Measurements from ENCODE around the gene SYNGR1.

SYNGR1 gene

GRCh38 chr22:39432361-39432811, 82.6 kb downstream of the SYNGR1 start:
- no peak for DNase-seq

DNA sequence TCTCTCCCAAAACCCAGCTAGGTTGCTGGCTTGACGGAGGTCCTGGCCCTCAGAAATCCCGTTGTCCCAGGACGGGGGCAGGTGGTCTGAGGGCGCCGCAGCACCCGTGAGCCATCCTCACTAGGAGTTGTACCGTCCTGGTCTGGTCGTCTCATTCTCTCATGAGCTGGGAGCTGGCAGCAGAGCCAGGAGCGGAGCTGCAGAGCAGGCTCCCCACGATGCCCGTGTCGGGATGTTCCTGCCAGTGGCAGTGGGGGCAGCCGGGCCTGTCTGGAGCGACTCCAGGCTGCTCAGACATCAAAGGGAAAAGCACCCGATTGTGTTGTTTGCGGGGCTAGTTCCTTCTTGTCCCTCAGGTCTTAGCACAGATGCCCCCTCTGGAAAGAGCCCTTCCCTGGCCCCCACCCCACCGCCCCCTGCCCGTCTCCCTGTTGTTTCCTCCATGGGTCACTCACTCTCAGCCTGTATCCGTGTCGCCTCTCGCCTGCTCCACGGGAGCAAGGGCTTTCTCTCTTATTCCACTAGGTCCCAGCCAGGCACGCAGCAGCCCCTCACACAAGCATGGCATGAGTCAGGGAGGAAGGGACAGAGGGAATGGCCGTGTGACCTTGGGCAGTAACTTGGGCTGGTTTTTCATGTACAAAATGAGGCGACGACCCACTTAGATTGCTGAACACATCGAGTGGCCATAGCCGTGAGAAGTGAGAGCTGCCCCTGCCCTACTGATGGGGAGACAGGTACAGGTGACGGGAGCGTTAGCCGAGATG, 83.9 kb downstream of the SYNGR1 start:
- DNase-seq: no peak

DNA sequence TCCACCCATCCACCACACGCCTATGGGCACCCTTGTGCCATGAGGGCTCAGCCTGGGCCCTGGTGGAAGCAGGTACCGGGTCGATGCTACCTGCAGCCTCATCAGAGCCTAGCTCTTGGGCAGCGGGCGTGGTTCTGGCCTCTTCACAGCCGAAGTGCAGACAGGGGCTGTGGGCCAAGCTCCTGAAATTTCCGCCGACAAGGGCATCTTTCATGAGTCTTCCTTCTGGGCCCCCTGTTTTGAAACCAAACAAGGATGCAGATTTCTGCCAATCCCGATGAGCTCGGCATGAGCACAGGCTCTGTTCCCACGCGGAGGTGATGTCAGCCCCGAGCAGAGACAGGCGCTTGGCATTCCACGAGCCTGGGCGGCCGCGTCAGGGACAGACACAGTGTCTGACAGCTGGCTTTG, 84.5 kb downstream of the SYNGR1 start:
- DNase-seq: no peak

- no peak for DNase-seq
These were observed 84.9 kb downstream of the SYNGR1 start for GRCh38 chr22:39434721-39435120.
